ENCODE data around the gene SLC17A9. TPM values are rescaled to one million over a fixed set of nuclear protein-coding genes. Genes with fewer than 3 reads are reported as not detected.

The SLC17A9 gene
- total RNA-seq, 2 donors from 2014 or later, result 2.1 to 5.7 TPM

Other genes starting within 250 kb of the SLC17A9 start
- not detected for gene NTSR1, start 243.9 kb upstream of the SLC17A9 start, total RNA-seq
- gene MRGBP, start 156.2 kb upstream of the SLC17A9 start, total RNA-seq, result 1 to 10 TPM; 8.9 TPM
- gene OGFR, start 147.9 kb upstream of the SLC17A9 start, total RNA-seq, result 10 to 100 TPM; 23.3 to 23.6 TPM
- gene COL9A3, start 135.7 kb upstream of the SLC17A9 start, total RNA-seq, result 1 to 10 TPM; 4.0 to 4.7 TPM
- 1 to 10 TPM; 6.4 to 8.4 TPM for gene TCFL5, start 90.9 kb upstream of the SLC17A9 start, total RNA-seq
- gene DIDO1, start 26.2 kb upstream of the SLC17A9 start, total RNA-seq, result 10 to 100 TPM; 33.8 to 39.1 TPM
- 10 to 100 TPM; 16.8 to 20.2 TPM for gene GID8, start 14.6 kb upstream of the SLC17A9 start, total RNA-seq
- not detected for gene BHLHE23, start 54.3 kb downstream of the SLC17A9 start, total RNA-seq

Data from left cardiac atrium (tissue), 2 donors.